Measurements from ENCODE around the gene LRPAP1.

The LRPAP1 gene

DNA sequence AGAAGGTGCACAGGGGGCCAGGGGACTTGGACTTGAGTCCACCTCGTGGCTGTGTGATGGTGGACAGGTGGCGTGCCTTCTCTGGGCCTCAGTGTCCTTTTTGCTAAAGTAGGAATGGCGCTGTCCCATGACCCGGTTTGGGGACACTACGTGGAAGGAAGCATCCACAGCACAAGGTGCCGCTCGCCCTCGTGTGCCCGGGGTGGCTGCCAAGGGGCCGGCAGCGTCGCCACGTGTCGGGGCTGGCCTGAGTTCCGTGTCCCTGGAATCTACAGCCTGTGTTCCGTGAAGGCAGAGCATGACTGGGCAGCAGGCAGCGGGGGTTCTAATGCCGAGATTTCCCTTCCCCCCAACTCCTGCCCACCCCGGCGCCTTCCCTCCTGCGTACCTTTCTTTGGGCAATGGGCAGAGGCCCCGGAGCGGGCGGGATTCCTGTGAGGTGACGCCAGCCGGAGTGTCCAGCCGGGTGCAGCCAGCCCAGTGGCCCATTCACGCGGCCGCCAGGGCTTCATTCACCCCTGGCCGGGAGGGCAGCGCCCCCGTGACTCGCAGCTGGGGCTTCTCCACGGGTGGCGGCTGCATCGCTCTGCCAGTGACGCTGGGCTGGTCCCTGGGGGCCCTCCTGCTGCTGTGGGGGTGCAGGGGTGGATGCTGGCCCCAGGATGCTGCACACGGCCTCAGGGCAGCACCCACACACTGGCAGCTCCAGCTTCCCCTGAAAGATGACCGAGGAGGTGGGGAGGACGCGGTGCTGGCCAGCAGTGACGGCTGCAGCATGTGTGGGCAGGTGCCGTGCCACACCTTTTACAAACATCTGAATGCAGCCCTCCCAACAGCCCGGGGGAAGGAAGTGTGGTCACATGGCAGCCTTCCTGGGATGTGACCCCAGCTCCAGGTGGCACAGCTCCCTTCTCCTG lies 47.9 kb downstream of the LRPAP1 start:
- H3K4me3 ChIP-seq (ENCODE audit: low read depth, low read length), result no peak overlapping the region
- TF ChIP-seq, protein P1, sequence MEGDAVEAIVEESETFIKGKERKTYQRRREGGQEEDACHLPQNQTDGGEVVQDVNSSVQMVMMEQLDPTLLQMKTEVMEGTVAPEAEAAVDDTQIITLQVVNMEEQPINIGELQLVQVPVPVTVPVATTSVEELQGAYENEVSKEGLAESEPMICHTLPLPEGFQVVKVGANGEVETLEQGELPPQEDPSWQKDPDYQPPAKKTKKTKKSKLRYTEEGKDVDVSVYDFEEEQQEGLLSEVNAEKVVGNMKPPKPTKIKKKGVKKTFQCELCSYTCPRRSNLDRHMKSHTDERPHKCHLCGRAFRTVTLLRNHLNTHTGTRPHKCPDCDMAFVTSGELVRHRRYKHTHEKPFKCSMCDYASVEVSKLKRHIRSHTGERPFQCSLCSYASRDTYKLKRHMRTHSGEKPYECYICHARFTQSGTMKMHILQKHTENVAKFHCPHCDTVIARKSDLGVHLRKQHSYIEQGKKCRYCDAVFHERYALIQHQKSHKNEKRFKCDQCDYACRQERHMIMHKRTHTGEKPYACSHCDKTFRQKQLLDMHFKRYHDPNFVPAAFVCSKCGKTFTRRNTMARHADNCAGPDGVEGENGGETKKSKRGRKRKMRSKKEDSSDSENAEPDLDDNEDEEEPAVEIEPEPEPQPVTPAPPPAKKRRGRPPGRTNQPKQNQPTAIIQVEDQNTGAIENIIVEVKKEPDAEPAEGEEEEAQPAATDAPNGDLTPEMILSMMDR (IDR thresholded peaks at IDR 0.05; ENCODE audit: borderline replicate concordance, insufficient read depth, low read depth, low read length), result no peak

DNA sequence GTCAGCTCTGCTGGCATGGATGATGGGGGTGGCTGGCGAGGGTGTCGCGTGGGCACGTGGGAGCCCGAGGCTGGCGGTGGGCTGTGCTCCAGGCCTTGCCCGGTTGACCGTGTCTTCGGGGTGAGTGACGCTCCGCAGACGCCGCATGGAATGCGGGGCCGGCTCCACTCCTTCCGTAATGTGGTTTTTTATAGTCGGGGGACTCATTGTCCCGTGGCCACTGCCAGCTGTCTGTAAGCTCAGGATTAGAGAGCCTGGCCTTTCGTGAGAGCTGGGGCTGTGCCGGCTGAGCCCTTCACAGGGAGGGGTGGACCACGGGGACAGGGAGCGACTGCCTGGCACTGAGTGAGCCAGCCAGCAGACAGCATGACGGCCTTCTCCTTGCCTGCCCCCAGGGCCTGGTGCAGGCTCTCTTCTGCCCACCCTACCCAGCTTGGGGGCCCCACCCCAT lies 48.7 kb downstream of the LRPAP1 start:
- no peak overlapping the region for H3K4me3 ChIP-seq (ENCODE audit: low read depth, low read length)
- TF ChIP-seq, protein P1 (IDR thresholded peaks at IDR 0.05; ENCODE audit: borderline replicate concordance, insufficient read depth, low read depth, low read length), result no peak

DNA sequence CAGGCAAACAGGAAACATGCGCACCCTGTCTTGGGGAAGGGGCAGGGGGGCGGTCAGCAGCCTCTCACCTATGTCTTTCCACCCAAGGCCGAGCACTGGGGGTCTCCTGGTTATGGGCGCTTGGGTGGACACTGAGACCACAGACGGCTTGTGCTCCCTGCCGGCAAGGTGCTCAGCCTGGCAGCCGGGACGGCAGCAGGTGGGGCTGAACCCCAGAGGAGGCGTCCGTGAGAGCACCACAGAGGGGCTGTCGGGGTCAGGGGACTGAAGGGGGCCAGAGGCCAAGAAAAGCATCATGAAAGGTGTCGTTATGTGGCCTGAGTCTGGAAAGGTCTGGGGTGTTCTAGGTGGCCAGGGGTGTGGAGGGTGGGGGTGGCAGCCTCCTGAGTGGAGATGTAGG lies 49.5 kb downstream of the LRPAP1 start:
- H3K4me3 ChIP-seq (ENCODE audit: low read depth, low read length), result no peak overlapping the region
- TF ChIP-seq, protein P1 (IDR thresholded peaks at IDR 0.05; ENCODE audit: borderline replicate concordance, insufficient read depth, low read depth, low read length), result no peak

DNA sequence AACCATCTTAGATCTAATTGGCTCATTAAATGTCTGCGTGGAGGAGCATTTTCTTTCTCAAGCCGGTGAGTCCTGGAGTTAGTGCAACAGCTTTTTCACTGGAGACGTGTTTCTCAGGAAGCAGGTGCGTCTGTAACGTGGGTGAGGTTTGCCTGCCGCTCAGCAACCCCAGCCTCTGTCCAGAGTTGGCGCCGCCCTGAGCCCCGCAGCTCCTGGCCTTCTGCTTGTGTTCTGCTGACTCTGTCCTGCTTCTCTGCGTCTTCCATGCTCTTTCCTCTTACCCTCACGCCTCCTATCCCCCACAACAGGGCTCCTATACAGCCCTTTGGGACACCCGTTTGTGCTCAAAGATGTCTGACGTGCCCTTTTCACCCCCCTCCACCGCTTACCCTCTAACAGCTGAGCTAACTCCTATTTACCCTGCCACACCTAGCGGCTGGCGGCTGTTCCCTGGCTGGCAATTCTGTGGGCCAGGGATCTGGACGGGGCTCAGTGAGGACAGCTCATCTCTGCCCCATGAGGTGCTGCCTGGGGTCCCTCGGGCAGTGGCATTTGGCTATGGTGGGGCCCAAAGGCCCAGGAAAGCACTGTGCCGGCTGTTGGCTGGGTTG lies 50.3 kb downstream of the LRPAP1 start:
- no peak overlapping the region for H3K4me3 ChIP-seq (ENCODE audit: low read depth, low read length)
- TF ChIP-seq, protein P1 (IDR thresholded peaks at IDR 0.05; ENCODE audit: borderline replicate concordance, insufficient read depth, low read depth, low read length), result no peak

DNA sequence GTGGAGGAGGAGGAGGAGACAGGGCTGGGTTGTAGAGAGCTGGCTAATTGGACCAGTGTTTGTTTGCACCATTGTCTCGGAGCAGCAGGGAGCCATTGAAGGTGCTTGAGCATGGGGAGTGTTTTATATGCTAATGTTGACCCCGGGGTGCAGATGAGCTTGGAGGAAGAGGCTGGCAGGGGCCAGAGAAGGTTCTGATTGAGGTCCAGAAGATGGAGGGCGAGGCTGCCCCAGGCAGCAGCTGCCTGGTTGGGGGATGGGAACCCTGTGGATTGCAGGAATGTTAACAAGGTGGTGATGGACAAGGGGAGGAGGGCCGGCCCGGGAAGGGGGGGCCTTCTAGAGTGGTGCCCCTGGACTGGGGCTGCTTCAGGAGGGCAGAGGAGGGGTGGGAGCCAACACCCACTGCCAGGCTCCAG lies 51.1 kb downstream of the LRPAP1 start:
- no peak overlapping the region for H3K4me3 ChIP-seq (ENCODE audit: low read depth, low read length)
- TF ChIP-seq, protein P1 (IDR thresholded peaks at IDR 0.05; ENCODE audit: borderline replicate concordance, insufficient read depth, low read depth, low read length), result no peak

DNA sequence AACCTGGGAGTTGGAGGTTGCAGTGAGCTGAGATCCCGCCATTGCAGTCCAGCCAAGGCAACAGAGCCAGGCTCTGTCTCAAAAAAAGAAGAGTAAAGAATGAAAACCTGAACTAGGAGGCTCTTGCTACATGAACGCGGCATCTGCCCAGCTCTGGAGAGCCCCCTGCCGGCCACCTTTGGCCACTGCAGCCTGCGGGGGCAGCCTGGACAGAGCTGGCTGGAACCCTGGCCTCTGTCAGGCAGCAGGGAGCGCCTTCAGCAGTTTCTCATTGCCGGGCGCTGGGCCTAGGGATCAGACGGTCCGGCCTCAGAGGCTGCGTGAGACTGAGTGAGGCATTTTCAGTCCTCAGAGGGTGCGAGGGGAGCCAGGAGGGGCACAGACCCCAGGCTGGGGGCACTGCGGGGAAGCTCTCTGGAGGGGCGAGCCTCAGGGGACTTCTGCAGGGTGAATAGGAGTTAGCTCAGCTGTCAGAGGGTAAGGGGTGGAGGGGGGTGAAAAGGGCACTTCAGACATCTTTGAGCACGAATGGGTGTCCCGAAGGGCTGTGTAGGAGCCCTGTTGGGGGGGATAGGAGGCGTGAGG lies 51.6 kb downstream of the LRPAP1 start:
- no peak overlapping the region for H3K4me3 ChIP-seq (ENCODE audit: low read depth, low read length)
- TF ChIP-seq, protein P1 (IDR thresholded peaks at IDR 0.05; ENCODE audit: borderline replicate concordance, insufficient read depth, low read depth, low read length), result peak; percentile 99
